NK-92 (cell line): ENCODE results near the gene RRAGD.

Experiments used
- DNase-seq: peaks from one replicate; lab custom pipeline; 2025; ENCODE audit not compliant: unreplicated experiment; lab: John Stamatoyannopoulos, UW

RRAGD gene

DNA sequence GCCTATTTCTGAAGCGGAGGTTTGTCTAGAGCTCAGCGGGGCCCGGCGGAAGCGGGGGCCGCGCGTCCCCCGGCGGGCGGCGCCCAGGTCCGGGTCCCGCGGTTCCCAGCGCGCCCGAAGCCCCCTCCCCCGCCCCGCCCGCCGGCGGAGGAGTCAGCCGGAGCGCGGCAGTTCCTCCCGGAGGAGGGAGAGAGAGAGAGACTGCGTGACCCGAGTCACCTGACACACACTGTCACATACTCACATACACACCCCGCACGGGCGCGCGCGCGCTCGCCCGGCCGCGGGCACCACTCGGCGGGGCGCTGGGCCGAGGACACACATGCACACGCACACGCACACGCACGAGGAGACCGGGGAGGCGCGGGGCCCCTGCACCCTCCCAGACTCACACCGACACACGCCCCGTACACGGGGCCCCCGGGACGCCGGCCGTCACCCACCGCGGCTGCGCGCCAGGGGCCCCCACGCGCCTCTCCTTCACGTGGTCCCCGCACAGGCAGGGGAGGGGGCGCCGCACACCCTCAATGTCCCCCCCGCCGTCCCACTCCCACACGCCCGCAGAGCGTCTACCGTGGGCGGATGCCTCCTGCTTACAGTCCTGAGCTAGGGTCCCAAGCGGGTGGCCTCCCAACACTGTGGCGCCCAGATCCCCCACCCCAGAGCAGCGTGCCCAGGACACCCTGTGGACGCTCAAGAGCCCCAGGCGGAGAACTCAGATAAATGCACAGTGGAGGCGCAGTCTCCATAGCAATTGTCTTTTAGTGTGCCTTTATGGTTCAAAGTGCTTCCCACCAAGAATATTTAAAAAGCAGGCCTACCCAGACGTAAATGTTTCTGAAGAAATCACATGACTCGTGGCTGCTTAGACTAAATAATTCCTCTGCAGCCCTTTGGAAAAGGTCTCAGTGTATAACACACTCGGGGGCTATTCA lies at the start of gene RRAGD:
TSS of gene RRAGD (minus strand) at position 203 of the 935 bp plus-strand sequence. CDS start 280 bp downstream, outside the sequence.
- DNase-seq, result no peak

GRCh38 chr6:89460713-89461112 lies 48.6 kb upstream of the RRAGD start:
- DNase-seq, result no peak

DNA sequence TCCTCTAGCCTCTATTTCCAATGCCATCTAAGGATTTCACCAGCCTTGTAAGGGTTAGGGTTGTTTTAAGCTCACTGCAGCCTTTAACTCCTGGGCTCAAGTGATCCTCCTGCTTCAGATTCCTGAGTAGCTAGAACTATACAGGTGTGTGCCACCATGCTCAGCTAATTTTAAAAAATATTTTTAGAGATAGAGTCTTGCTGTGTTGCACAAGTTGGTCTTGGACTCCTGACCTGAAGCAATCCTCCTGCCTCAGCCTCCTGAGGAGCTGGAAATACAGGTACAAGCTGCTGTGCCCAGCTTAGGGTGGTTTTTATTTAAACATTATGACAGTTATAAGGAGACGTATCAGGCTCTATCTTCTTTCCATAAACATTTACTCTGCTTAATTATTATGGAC lies 47.4 kb upstream of the RRAGD start:
- no peak for DNase-seq

DNA sequence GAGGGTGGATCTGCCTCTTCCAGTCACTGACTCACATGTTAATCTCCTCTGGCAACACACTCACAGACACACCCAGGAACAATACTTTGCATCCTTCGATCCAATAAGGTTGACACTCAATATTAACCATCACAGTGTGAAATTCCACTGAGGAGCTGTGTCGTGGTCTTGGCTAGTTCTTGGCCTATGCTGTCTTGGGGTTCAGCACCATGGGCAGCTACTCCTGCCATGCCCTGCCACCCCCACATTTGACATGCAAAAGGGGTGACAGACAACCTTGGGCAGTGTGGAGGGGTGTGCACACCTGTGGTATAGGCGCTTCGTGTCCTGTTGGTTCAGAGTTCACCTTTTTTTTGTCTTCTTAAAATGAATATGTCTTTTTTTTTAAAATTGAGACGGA lies 46.6 kb upstream of the RRAGD start:
- no peak for DNase-seq

- DNase-seq, result no peak
These were observed 42.2 kb upstream of the RRAGD start for GRCh38 chr6:89454300-89454699.

GRCh38 chr6:89452281-89452680 lies 40.2 kb upstream of the RRAGD start:
- DNase-seq, result no peak

DNA sequence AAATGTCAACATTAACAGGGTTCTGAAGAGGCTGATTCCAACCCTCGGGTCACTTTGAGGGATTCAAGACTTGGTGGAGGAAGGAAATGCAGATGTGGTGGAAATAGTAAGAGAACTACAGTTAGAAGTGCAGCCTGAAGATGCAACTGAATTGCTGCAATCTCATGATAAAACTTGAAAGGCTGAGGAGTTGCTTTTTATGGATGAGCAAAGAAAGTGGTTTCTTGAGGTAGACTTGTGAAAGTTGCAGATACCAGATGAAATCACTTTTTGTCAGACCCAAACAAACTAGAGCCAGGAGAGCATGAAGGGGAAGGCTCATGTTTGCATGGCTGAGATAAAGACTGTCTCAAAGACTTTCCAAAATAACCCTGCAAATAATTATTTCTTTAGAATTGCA lies 37.1 kb upstream of the RRAGD start:
- no peak for DNase-seq

DNA sequence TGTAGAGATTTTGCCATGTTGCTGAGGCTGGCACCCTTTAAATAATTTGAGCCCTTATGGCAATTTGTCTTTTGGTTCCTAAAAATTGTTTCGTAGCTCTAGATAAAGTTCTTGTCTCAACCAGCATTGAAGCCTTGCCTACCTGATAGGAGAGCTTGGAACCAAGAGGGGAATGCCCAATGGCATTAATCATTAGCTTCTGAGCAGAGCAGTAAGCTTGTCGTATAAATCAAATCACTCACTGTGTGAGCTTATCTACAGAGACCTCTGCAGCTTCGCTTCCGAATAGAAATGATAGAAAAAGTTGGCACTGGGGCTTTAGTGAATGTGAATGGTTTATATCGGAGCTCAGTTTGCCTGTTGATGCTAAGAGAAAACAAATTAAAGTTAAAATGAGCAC lies 31.6 kb upstream of the RRAGD start:
- DNase-seq, result no peak

GRCh38 chr6:89440200-89440599 lies 28.1 kb upstream of the RRAGD start:
- no peak for DNase-seq

GRCh38 chr6:89439014-89439413 lies 26.9 kb upstream of the RRAGD start:
- DNase-seq, result no peak

DNA sequence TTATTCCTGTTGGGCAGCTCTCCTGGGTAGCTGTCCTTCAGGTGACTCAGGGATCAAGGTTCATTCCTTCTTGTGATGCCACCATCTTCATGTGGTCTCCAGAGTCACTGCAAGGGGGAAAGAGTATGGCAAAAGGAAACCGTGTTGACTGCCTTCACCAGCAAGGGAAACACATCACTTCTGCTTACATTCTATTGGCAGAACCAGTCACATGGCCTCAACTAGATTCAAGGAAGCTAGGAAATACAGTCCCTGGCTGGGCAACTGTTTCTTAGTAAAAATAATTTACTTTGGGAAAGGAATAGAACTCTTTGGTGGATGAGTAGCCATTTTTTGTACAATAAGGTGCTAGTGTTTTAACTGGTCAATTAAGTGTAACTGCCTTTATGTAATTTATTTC lies 26.2 kb upstream of the RRAGD start:
- no peak for DNase-seq

GRCh38 chr6:89436226-89436625 lies 24.2 kb upstream of the RRAGD start:
- no peak for DNase-seq

- no peak for DNase-seq
These were observed 22.9 kb upstream of the RRAGD start for GRCh38 chr6:89434954-89435353.

DNA sequence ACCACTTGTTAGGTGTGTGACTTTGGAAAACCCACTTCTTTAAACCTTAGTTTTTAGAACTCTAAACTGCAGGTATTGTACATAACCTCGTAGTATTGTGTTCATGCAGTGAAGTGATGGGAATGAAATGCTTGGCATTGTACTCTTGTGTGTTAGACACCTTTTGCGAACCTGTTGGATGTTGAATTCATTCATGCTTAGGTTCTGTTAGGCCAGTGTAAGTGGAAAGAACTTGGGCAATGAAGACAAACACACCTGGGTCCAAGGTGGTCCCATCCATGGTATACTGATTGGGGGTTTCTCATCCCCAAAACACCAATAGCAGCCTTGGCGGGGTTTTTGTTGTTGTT lies 22.1 kb upstream of the RRAGD start:
- no peak for DNase-seq

DNA sequence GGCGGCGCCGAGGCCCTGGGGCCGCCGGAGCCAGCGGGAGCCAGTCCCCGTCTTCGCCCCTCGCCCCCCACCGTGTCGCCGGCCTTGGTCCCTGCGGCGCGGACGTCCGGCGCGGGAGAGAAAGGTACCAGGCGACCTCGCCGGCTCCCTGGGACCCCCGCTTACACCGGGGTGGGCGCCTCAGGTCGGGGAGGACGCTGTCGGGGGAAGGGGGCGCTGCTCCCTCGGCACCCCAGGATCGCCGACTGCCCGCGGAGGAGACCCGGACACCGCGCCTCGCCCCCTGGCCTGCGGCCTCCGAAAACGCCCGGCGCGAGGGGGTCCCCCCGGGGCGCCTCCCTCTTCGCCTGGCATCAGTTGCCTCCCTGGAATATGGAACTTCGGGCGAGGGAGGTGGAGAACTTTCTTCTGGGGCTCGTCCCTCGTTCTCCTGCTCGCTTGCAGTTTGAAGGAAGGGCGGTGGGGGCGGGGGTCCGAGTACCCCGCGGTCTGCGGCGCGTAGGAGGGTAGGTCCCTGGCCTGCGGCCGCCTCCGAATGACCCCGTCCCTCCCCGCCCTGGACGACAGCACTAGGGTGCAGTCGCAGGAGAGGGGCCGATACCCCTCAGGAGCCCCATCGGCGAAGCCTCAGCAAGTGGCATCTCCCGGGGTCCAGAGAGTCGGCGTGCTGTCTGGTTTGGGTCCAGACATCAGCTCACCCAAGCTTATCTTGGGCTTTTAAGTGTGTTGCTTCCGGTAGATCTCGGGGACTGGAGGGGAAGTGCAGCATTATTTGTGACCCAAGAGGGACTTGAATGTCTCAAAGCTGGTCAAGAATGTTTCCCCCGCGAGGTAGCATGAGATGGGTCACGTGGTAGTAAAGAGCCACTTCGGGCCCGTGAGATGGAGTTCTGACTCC lies 21.4 kb upstream of the RRAGD start:
- DNase-seq, result no peak

DNA sequence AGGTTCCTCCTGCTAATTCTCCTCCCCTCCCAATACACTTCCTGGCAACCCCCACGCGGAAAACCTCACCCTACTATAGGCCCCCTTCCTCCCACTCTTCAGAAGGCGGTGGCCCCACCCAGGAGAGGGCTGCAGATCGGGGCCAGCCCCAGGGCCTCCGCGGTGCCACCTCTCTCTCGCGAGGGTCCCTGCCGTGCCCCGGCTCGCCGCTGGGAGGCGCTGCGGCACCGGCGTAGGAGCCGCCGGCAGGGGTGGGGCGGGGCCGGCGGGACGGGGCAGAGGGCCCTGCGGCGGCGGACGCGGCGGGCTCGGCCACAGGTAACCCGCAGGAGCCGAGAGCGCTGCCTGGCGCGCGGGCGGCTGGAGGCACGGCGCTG lies 20.8 kb upstream of the RRAGD start, which contains the start of gene ANKRD6:
TSS of gene ANKRD6 (plus strand) at position 278 of the 377 bp plus-strand sequence. CDS start 133,825 bp downstream, outside the sequence.
- DNase-seq, result no peak

GRCh38 chr6:89430201-89430962 lies 18.3 kb upstream of the RRAGD start:
- DNase-seq, result no peak

DNA sequence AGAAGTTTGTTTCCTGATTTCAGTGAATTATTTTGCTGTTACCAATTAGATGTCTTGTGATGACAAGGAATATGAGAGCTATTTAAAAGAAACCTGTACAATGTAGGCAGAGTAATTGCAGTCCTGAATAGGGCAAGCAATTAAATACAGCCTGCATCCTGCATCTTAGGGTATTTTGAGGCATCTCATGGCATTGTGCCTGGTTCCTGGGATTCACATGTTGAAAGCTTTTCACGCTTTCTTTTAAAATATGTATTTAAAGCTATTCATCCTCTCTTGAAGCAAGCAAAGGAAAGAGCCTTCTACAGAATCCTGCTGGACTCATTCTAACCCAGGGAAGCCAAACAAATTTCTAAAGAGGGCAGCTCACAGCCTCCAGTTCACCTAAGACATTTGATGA lies 4.7 kb upstream of the RRAGD start:
- DNase-seq, result no peak

DNA sequence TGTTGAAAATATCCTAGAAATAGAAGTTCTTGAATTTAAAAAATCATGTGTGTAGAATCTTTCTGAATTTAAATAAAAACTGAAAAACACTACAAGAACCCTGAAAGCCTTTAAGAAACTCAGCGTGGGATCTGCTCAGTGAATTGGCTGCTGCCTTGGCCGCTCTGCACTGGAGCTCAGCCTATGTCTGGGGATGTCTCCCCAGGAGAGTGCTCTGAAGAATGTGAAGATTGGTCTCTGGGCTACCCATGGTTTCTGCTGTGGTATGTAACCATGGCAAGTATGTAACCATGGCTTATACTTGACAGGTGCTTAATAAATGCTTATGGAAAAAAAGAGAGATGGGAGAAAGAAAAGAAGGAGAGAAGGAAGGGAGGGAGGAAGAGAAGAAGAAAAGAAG lies 3.1 kb upstream of the RRAGD start:
- DNase-seq, result no peak

DNA sequence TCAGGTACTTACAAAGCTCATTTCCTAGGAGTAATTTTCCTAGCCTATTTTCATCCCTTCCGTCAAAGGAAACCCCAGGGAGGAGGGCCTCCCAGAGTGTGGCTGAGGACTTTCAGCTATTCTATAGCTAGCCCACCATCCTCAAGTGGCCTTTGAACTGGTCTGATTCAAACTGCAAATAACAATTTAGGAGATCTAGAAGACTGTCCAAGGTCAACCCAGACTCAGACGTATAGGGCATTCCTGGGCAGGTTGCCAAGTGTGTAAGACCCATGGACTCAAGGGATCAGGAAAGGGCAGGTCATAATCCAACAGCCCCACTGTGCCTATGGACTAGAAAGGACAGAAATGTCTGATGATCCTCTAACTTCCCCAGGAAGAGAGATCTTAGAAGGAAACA lies 2.1 kb upstream of the RRAGD start:
- DNase-seq, result no peak

- DNase-seq, result no peak
These were observed 930 bp upstream of the RRAGD start for GRCh38 chr6:89413006-89413400.
